Activated CD4-positive, alpha-beta T cell treated with anti-CD3 and anti-CD28 coated beads for 48 hours (primary cell): ENCODE results near the gene KRTAP5-4.
"Not testable (repeated sequence)": the region's sequence is repeated elsewhere in the genome, so short reads cannot be mapped to it uniquely, and the experiment has no call there.

Experiments used
- DNase-seq: peaks from one replicate; pipeline ENCODE4 v3.0.0-alpha.2; 2020

Gene KRTAP5-4

DNA sequence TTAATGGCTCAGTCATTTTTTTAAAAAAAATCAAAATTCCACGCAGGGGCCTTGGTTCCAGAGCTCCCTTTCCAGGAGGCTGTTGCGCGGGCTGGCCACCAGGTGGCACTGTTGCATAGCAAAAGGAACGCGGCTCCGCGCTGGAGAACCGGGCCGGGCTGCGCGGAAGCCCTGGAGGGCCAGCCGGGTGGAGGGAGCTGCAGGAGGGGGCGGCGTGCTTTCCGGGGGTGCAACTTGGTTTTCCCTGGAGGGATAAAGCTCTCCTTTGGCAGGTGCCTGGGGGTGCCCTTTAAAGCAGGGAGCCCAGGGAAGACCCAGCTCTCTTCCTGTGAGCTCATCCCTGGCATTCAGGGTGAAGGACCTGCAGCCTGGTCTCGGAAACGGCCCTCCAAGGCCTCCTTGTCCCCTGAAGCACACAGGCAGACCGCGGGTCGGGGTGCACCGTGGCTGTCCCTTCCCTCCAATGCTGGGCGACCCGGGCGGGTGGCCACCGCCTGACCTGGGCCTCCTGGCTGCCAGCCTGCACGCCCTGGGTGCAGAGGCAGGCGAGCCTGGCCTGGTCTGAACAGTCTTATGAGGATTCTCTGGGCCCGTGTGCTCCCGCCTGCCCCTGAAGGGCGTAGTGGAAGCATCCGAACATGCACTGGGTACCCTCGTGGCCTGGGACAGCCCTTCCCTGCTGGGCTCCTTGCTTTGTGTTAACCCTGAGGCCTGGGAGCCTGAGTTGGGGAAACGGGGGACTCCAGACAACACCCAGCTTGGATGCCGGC, 31.0 kb upstream of the KRTAP5-4 start:
- peak; percentile 83 for DNase-seq

GRCh38 chr11:1652442-1652770, 30.5 kb upstream of the KRTAP5-4 start:
- no peak for DNase-seq

DNA sequence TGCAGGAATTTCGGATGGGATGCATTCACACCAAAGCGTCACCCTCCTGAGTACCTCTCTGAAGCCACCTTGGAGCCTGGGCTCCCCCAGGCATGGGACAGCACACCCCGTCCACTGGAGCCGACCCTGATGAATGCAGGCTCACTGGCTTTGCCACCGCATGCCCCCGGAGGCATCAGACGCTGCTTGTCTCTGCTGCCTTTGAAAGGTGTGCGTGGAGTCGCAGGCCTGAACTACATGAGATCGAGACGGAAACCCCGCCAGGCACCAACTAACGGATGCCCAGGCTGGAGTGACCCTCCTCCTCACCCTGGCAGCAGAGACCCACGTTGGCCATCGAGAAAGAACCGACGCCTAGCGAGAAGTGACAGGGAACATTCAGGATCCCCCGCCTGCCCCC, 30.1 kb upstream of the KRTAP5-4 start:
- DNase-seq: no peak

DNA sequence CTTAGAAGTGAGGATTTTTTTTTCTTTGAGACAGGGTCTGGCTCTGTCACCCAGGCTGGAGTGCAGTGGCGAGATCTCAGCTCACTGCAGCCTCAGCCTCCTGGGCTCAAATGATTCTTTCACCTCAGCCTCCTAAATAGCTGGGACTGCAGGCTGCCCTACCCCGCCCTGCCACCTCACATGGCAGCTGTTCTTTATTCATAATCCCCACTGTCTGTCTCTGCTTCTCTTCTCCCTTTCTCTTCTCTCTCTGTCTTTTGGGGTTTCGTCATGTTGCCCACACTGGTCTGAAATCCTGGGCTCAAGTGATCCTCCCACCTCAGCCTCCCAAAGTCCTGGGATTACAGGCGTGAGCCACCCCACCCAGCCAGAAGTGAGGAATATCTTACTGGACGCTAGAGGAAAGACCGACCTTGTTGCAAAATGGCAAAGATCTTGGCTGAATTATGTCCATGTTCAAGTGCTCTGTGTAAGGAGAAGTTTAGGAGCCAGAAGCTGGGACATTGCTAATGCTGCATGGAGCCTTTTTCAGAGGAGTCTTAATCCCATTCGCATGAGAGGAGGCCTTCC, 29.6 kb upstream of the KRTAP5-4 start:
- DNase-seq: no peak

- DNase-seq: no peak
Observed at GRCh38 chr11:1650918-1651262, 29.0 kb upstream of the KRTAP5-4 start.

GRCh38 chr11:1650034-1650917, 28.3 kb upstream of the KRTAP5-4 start:
- no peak for DNase-seq

DNA sequence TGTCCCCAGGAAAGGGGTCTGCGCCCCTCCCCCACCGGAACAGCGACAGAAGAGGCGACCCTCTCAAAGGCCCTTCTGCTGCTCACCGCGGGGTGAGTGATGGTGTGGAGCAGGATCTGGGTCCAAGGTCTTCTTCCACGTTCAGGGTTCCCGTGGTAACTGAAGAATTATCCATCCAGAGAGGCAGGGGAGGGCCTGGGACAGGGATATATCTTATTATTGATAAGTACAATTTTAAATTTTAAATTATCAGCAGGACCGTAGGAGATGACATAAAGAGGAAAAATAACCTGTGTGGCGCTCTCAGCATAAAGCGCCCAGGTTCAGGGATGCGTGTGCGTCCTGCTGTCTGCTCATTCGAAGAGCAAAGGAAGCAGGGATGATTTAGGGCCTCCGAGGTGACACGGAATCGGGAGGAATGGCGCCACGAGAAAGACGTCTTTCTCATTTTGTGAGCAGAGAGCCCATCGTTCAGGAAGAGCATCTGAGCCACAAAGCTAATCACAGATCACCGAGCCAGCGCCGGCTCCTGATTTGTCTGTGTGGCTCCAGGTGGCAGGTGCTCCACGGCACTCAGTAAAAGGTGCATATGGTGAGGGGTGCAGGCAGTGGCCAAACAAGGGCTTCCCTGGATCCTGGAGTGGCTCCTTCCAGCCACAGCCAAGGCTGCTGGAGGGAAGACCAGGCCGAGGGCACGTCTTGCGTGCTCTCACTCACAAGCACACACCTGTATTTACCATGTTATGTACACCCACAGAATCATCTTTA, 26.9 kb upstream of the KRTAP5-4 start:
- no peak for DNase-seq

DNA sequence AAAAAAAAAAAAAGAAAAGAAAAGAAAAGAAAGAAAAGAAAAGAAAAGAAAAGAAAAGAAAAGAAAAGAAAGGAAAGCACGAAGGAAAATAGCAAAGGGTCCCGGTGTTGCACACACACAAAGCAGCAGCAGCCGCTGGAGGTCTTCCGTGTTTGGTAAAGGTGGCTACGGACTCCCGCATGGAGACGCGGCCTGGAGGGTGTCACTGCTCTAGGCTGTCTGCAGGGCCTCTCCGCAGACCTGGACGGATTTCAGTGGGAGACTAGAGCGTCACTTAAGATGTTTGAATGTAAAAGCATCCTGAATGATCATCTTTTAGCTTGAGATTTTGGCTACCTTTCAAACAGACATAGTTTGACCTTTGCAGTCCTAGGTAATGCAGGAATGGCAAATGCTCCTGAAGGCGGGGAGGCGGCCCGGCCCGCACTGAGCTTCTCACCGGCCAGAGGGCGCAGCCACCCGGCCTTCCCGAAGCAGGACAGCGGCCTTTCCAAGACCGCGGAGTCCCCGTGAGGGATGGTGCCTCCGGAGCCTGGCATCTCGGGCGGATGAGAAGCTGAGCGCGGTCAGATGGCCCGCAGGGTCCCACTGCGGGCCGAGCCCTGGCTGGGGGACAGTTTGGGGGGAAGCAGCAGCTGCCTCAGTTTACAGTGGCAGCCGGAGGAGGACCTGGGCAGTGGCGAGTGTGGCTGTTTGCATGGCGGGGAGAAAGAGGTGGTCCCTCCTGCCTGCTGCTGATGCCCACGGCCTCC, 26.1 kb upstream of the KRTAP5-4 start:
- no peak for DNase-seq

- DNase-seq: not testable (repeated sequence)
Observed at GRCh38 chr11:1646540-1646939, 24.6 kb upstream of the KRTAP5-4 start.

DNA sequence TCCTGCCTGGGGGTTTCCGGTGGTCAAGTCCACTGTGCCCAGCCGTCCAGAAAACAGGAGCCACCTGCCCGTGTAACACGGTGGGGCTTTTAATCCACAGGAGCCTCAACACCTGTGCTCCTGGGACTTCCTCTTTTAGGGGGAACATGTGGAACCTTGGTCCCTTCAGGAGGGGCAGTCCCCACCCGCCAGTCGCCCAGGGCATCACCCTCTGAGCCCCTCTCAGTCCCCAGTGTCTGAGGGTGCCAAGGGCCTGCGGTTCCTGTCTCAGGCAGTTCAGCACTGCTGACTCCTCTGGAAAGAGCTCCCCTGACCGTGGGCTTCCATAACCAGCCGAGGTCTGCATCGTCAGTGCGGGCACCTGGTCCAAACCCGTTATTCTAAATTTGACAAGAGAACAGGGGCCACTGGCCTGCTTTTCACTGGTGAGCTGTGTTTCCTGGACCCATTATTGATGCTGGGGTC, 23.5 kb upstream of the KRTAP5-4 start:
- DNase-seq: no peak

- no peak for DNase-seq
Observed at GRCh38 chr11:1644601-1645356, 22.8 kb upstream of the KRTAP5-4 start.

DNA sequence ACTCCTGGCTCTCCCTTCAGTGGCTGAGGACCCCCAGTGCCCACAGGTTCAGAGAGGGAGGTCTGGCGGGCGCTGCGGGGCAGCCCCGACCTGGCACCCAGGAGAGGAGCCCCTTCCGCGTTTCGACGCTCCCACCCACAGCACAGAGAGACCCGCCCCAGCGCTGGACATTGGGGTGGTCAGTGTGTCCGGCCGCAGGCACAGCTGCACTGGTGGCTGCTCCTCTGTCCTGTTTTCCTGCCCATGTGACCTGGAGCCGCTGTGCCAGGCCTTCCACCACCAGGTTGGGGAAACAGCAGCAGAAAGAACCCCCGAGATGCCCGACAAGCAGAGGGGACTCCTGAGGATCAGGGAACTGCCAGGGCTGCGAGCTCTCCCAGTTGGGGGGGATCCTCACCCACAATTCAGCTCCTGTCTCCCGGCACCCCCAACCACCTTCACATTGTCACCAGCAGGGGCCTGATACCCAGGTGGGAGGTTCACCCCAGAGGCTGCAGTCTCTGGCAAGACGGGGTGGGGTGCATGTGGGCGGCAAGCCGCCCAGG, 21.3 kb upstream of the KRTAP5-4 start:
- no peak for DNase-seq

- no peak for DNase-seq
Observed at GRCh38 chr11:1642288-1643145, 20.6 kb upstream of the KRTAP5-4 start.

DNA sequence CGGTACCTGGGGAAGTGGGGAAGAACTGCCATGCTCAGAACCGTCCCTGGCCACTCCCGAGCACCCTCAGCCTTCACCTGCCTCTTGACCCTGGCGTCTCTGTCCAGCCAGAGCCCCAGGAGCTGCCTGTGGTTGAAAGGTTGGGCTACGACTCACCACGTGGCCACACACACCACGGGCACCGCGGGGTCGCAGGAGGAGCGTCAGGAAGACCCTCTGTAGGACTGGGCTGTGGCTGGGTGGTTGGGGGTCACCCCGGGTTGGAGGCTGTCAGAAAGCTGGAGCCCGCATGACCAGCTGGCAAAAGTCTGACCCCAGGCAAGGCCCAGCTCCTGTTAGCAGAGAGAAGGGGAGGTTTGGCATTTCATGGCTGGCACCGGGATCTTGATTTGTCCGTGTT, 19.2 kb upstream of the KRTAP5-4 start:
- DNase-seq: no peak

- peak; percentile 39 for DNase-seq
Observed at GRCh38 chr11:1640076-1640946, 18.4 kb upstream of the KRTAP5-4 start.

- DNase-seq: no peak
Observed at GRCh38 chr11:1639666-1640065, 17.7 kb upstream of the KRTAP5-4 start.

DNA sequence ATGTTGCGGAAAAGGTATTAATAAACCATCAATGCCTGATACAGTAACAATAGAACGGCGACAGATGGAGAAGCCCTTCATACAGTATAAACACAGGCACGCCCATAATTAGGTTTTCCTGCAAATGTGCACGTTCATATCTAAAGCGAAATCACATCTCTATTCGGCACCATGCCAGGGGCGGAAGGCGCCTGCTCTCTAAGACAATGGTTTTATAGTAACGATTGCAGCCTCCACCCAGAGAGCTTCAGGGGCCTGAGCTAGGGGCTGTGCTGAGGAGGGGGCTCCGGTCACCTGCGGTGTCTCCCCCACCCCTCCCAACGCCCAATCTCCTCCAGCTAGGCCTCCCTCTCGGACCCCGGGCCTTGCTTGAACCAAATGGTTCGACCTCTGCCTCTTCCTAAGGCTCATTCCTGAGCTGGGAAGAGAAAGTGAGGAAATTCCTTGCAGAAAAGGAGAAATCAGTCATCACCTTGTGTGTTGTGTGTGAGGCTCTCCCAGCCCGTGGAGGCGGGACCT, 17.2 kb upstream of the KRTAP5-4 start:
- DNase-seq: no peak

DNA sequence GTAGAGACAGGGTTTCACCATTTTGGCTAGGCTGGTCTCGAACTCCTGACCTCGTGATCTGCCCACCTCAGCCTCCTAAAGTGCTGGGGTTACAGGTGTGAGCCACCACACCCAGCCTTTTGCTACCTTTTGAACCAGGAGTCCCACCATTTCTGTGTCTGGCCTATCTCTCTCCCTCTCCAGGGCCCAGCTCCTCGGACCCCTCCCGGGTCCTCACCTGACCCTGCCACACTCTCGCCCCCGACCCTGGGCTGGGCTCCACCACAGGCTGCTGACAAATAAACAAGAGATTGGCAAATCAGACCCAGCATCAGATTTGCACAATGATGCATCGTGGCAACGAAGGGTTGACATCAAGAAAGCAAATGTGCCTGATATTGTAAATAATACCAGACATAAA, 16.4 kb upstream of the KRTAP5-4 start:
- no peak for DNase-seq

DNA sequence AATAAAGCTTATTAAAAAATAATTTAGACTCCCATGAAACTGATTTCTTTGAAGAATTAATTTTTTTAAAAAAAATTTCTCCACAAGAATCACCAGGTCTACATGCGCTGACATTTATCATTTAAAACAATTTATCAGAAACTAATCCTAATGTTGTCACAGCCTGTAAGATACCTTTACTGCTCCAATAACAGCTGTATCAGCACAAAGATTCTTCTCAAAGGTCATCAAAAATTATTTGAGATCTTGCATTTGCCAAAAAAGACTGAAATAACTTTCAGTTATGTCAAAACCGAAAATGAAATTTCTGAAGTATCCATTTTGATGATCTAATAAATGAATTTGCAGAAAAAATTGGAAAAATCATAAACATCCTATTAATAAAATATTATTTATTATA, 15.7 kb upstream of the KRTAP5-4 start:
- DNase-seq: no peak
